Astrocyte of the spinal cord (primary cell): ENCODE results near the gene OLFML3.

Source experiments
- DNase-seq: peaks from one replicate; pipeline ENCODE4 v3.0.0; 2011; ENCODE audit warnings: low read depth, low spot score
- H3K4me3 ChIP-seq: 2 replicates; pipeline ENCODE4 v1.5.1; 2011; ENCODE audit warnings: low read depth, mild to moderate bottlenecking, low read length, moderate library complexity
- CTCF ChIP-seq: IDR thresholded peaks from 2 replicates; pipeline ENCODE4 v1.5.1; 2012; ENCODE audit warnings: low read depth, mild to moderate bottlenecking, low read length, inconsistent platforms
- in situ Hi-C: cut with HindIII; loops from 2 replicates; pipeline ENCODE4 v1.10.0; 2017; ENCODE audit warnings: low sequenced_read_pairs

The OLFML3 gene

GRCh38 chr1:114021665-114022099 is 42.4 kb downstream of the OLFML3 start:
- in situ Hi-C loops: no loop called here

GRCh38 chr1:114022877-114023276 is 43.6 kb downstream of the OLFML3 start:
- no peak for DNase-seq
- H3K4me3 ChIP-seq: no peak overlapping the region
- in situ Hi-C loops: no loop called here
- no peak for TF ChIP-seq CTCF

More at GRCh38 chr1:114021665-114022099, 42.4 kb downstream of the OLFML3 start:
- no peak for DNase-seq
- H3K4me3 ChIP-seq: no peak overlapping the region
- no peak for TF ChIP-seq CTCF

GRCh38 chr1:114023377-114023776 is 44.1 kb downstream of the OLFML3 start:
- TF ChIP-seq CTCF: no peak
- no peak for DNase-seq
- in situ Hi-C loops: no loop called here
- H3K4me3 ChIP-seq: no peak overlapping the region

DNA sequence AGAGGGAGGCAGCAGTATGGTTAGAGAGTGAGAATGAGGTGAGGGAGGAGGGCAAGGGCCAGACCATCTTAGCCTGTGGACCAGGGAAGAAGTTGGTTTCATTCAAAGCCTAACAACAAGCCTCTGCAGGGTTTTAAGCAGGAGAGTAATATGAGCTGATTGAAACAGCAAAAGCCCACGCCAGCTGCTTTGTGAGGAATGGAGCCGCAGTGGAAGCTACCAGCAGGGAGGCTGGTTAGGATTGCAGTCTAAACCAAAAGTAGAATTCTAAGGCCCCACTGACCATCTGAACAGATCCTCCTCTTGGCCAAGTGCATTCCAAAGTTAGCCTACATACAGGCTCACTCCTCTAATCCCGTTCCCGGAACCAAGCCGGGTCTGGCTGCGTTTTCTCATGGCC is 44.8 kb downstream of the OLFML3 start:
- DNase-seq: peak; percentile 86
- in situ Hi-C loops: no loop called here
- TF ChIP-seq CTCF: no peak
- no peak overlapping the region for H3K4me3 ChIP-seq

DNA sequence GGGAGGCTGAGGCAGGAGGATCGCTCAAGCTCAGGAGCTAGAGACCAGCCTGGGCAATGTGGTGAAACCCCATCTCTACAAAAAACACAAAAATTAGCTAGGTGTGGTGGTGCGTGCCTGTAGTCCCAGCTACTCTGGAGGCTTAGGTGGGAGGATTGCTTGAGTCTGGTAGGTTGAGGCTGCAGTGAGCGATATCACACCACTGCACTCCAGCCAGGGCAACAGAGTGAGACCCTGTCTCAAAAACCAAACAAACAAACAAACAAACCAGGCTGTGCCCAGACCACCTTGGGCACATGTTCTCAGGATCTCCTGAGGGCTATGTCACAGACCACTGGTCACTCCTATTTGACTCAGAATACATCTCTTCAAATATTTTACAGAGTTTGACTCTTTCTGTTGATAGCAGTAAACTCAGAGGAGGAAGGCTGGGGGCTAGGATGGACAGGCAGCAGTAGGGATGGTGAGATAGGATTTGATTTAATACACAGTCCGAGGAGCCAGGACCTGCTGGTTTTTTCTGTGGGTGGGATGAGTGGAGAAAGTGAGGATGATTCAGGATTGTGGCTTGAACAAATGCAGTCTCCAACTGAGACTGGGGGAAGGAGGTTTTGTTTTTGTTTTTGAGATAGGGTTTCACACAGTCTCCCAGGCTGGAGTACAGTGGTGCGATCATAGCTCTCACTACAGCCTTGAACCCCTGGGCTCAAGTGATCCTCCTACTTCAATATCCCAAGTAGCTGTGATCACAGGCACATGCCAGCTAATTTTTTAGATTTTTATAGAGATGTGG is 46.5 kb downstream of the OLFML3 start:
- in situ Hi-C loops: no loop called here
- TF ChIP-seq CTCF: no peak
- H3K4me3 ChIP-seq: no peak overlapping the region
- peak; percentile 81 for DNase-seq

- peak; percentile 47 for DNase-seq
- no peak overlapping the region for H3K4me3 ChIP-seq
- in situ Hi-C loops: no loop called here
- TF ChIP-seq CTCF: no peak
These were observed 47.5 kb downstream of the OLFML3 start for GRCh38 chr1:114026797-114027196.
